Measurements from ENCODE around the gene CD37.
"Not testable (repeated sequence)": the region's sequence is repeated elsewhere in the genome, so short reads cannot be mapped to it uniquely, and the experiment has no call there.

DNA sequence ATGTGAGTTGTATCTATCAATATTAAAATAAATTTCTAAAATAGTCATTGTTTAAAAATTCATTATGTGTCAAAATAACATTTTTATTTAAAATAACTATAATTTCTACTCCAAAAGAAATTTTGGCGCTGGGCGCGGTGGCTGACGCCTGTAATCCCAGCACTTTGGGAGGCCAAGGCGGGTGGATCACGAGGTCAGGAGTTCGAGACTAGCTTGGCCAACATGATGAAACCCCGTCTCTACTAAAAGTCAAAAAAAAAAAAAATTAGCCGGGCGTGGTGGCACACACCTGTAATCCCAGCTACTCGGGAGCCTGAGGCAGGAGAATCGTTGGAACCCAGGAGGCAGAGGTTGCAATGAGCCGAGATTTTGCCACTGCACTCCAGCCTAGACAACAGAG lies 9.4 kb upstream of the CD37 start:
- TF ChIP-seq POLR2AphosphoS5, POLR2A, POU2F2 (IDR thresholded peaks at IDR 0.05; ENCODE audit: low read depth, low read length): not testable (repeated sequence)

Data from GM12891 (cell line).